ENCODE results near the gene TADA3. TPM values are rescaled to one million over a fixed set of nuclear protein-coding genes. Genes with fewer than 3 reads are reported as not detected.

The TADA3 gene
- total RNA-seq, 6 experiments from 2014 or later, result 69.2 to 84.9 (median 77.0) TPM

DNA sequence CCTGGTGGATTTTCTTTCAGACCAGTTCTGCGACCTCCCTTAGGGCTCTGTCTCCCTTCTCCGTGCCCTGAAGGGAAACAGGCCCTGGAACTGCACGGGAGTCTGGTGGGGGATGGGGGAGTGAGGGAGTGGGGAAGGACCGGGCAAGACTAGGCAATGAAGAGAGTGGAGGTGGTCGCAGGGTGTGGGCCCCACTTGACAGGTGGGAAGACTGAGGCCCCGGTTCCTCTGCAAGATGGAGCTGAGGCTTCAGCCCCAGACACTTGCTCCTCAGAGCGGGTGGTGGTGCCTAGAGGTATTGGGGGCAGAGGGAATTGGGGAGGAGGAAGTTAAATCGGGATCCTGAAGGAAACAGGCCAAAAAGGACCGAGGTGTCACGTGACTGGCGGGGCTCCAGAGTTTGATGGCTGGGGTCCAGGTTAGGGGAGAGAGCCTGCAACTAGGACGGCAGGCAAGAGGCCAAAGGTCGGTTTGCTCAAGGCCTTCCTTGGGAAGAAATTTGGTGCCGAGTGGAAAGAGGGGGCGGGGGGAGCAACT, 21.9 kb downstream of the TADA3 start:
- Mint-ChIP-seq H3K9me3 (no peaks in the 10 kb centered on the region), H3K27ac (no peak overlapping the region), H3K36me3 (ENCODE audit: low read depth) (peaks cover 6% of the 10 kb centered on the region; the same call in 1 of the 2 replicates), H3K4me3 (peak overlapping the region; percentile 87), H3K27me3 (ENCODE audit: insufficient read depth) (peaks cover 7% of the 10 kb centered on the region), H3K4me1 (ENCODE audit: low read depth) (peaks cover 37% of the 10 kb centered on the region)
- DNase-seq, result no peak
- TF ChIP-seq, protein P1, sequence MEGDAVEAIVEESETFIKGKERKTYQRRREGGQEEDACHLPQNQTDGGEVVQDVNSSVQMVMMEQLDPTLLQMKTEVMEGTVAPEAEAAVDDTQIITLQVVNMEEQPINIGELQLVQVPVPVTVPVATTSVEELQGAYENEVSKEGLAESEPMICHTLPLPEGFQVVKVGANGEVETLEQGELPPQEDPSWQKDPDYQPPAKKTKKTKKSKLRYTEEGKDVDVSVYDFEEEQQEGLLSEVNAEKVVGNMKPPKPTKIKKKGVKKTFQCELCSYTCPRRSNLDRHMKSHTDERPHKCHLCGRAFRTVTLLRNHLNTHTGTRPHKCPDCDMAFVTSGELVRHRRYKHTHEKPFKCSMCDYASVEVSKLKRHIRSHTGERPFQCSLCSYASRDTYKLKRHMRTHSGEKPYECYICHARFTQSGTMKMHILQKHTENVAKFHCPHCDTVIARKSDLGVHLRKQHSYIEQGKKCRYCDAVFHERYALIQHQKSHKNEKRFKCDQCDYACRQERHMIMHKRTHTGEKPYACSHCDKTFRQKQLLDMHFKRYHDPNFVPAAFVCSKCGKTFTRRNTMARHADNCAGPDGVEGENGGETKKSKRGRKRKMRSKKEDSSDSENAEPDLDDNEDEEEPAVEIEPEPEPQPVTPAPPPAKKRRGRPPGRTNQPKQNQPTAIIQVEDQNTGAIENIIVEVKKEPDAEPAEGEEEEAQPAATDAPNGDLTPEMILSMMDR (IDR thresholded peaks at IDR 0.05), result no peak

DNA sequence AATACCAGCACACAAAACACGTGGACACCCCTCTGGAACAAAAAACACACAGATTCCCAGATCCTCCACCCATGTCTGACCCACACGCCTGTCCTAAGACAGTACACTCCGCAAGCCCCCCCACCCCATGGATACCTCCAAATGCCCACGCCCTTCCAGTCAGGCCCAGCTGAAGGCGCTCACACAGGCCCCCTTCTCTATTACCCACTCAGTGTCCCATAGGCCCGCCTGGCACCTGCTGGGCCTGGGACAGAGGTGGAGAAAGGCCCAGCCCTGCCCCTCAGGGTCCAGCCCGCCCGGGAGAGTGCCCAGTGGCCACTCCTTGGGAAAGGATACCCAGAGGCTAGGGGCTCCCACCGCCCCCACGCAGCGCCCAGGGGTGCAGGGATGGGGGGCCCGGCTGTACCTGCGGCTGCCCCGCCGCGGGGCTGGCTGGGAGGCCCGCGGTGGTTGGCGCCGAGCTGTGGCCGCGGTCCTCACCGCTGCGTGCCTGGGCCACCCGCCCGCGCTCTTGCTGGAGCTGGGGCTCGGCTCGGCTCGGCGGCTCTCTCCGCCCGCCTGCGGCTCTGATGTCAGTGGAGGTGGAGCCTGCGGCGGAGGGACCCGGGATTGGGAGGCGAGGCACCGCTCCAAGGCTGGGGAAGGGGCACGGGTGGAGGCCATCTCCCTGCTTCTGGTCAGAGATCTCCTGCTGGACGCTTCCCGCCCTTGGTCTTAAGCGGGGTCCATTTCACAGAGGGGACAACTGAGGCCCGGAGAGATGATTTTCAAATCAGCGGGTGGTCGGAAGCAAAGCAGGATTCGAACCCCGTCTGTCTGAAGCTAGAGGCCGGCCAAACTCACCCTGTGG, 22.6 kb downstream of the TADA3 start, which contains the start of gene CAMK1:
CAMK1 (minus strand) TSS at position 522 of the 850 bp plus-strand sequence. CDS start 2,198 bp downstream, outside the sequence.
- Mint-ChIP-seq H3K27me3 (ENCODE audit: insufficient read depth) (peaks cover 7% of the 10 kb centered on the region), H3K9me3 (no peaks in the 10 kb centered on the region), H3K27ac (peak within 1 kb of the TSS; percentile 67), H3K4me3 (peak within 1 kb of the TSS; percentile 87), H3K36me3 (ENCODE audit: low read depth) (peaks cover 10% of the 10 kb centered on the region; the same call in 1 of the 2 replicates), H3K4me1 (ENCODE audit: low read depth) (peaks cover 37% of the 10 kb centered on the region)
- TF ChIP-seq, protein P1 (IDR thresholded peaks at IDR 0.05), result no peak
- peak; percentile 56 for DNase-seq

DNA sequence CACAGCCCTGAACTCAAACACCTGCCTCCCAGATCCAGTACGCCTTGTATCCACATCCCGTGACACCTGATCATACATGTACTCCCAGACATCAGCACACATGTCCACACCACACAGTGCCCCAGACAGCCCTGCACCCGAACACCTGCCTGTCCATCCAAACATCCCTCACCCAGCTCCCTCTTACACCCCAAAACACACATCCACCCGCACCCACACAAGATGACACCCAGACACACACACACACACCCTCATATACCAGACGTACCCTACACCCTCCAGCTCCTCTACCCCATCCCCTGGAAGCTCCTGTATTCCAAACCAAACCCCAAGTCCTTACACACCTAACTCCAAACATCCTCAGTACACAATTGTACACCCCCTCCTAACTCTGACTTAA, 23.3 kb downstream of the TADA3 start:
- H3K27me3 Mint-ChIP-seq (ENCODE audit: insufficient read depth), result peaks cover 7% of the 10 kb centered on the region
- TF ChIP-seq, protein P1 (IDR thresholded peaks at IDR 0.05), result no peak
- H3K4me1 Mint-ChIP-seq (ENCODE audit: low read depth), result peaks cover 37% of the 10 kb centered on the region
- H3K9me3 Mint-ChIP-seq, result no peaks in the 10 kb centered on the region
- H3K36me3 Mint-ChIP-seq (ENCODE audit: low read depth), result peaks cover 10% of the 10 kb centered on the region; the same call in 1 of the 2 replicates
- H3K4me3 Mint-ChIP-seq, result peak overlapping the region; percentile 87
- peak overlapping the region; percentile 67 for H3K27ac Mint-ChIP-seq
- no peak for DNase-seq

DNA sequence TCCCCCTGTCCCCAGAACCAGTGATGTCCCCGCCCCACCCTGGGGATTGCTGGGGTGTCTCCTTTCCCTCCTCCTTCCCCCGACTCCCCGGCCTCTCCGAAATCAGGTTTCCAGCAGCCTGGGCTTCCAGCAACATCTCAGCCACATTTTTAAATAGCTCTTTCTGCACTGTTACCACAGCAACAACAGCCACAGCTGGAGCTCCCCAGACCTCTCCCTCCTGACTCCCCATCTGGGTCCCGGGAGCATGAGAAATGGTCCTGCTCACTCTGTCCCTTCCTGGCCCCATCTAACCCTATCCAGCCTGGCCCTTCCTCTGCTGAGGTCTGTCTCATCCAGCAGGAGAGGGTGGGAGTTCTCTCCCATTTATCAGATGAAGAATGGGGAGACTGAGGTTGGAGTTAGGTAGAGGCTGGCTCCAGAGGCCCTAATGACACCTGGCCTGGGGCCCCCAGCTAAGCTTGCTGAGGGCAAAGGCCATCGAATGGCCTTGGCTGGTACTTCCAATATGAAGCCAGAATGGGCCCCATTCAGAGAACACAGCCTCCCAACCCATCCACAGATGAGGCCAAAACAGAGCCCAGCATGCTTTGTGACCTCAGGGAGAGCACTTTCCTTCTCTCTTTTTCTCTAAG, 24.0 kb downstream of the TADA3 start:
- Mint-ChIP-seq H3K27me3 (ENCODE audit: insufficient read depth) (peaks cover 7% of the 10 kb centered on the region), H3K4me1 (ENCODE audit: low read depth) (peaks cover 37% of the 10 kb centered on the region), H3K4me3 (peak overlapping the region; percentile 87; the same call in 1 of the 2 replicates), H3K9me3 (no peaks in the 10 kb centered on the region), H3K27ac (peak overlapping the region; percentile 66), H3K36me3 (ENCODE audit: low read depth) (peaks cover 10% of the 10 kb centered on the region; the same call in 1 of the 2 replicates)
- TF ChIP-seq, protein P1 (IDR thresholded peaks at IDR 0.05), result no peak
- DNase-seq, result no peak

DNA sequence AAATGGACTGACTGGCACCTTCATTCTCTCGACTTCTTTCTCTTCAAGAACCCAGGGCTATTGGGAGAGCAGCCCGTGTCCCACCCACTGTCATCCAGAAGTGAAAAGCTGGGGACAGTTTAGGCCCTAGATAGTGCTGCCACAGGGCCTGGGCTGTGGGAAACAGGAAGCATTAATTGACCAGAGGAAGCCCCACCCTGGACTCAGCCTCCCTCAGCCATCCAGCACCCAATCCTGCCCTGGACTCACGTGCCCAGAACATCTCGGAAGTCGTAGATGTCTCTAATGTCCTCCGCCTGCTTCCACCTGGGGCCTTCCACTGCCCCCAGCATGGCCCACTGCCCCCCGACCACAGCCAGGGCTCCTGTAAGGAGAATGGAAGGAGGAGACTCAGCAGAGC, 24.9 kb downstream of the TADA3 start:
- no peaks in the 10 kb centered on the region for H3K9me3 Mint-ChIP-seq
- peak overlapping the region; percentile 87; the same call in 1 of the 2 replicates for H3K4me3 Mint-ChIP-seq
- H3K27ac Mint-ChIP-seq, result peak overlapping the region; percentile 66
- H3K36me3 Mint-ChIP-seq (ENCODE audit: low read depth), result peaks cover 10% of the 10 kb centered on the region; the same call in 1 of the 2 replicates
- H3K4me1 Mint-ChIP-seq (ENCODE audit: low read depth), result peaks cover 37% of the 10 kb centered on the region
- H3K27me3 Mint-ChIP-seq (ENCODE audit: insufficient read depth), result peaks cover 7% of the 10 kb centered on the region
- no peak for DNase-seq
- TF ChIP-seq, protein P1 (IDR thresholded peaks at IDR 0.05), result no peak

Data from HFFc6 (cell line).